T-helper 1 cell treated with Interleukin-12 subunit alpha and Interleukin-12 subunit beta and Interleukin-4 antibody, amounts not matched to agents 30 μg/mL and 1 μg/mL, for 36 hours (primary cell): ENCODE measurements around the gene CNOT2.

Experiments used
- H3K27ac Mint-ChIP-seq: one replicate; pipeline ENCODE4 v1.8.0; 2021; ENCODE audit warnings: mild to moderate bottlenecking, mixed read lengths
- H3K27me3 Mint-ChIP-seq: one replicate; pipeline ENCODE4 v1.8.0; 2021; ENCODE audit warnings: low read depth, mixed read lengths
- H3K36me3 Mint-ChIP-seq: one replicate; pipeline ENCODE4 v1.8.0; 2021; ENCODE audit warnings: low read depth, mixed read lengths
- H3K4me1 Mint-ChIP-seq: one replicate; pipeline ENCODE4 v1.8.0; 2021; ENCODE audit warnings: low read depth, mixed read lengths
- H3K4me3 Mint-ChIP-seq: one replicate; pipeline ENCODE4 v1.8.0; 2021; ENCODE audit warnings: mild to moderate bottlenecking, moderate library complexity, mixed read lengths
- H3K9me3 Mint-ChIP-seq: one replicate; pipeline ENCODE4 v1.8.0; 2021; ENCODE audit warnings: mixed read lengths

Gene CNOT2

GRCh38 chr12:70354787-70355186, 111.6 kb downstream of the CNOT2 start:
- Mint-ChIP-seq H3K27me3 (no peaks in the 10 kb centered on the region), H3K4me1 (no peaks in the 10 kb centered on the region), H3K4me3 (no peak overlapping the region), H3K9me3 (no peaks in the 10 kb centered on the region), H3K27ac (no peak overlapping the region), H3K36me3 (peaks cover 9% of the 10 kb centered on the region)

GRCh38 chr12:70355972-70356371, 112.7 kb downstream of the CNOT2 start:
- no peaks in the 10 kb centered on the region for H3K9me3 Mint-ChIP-seq
- H3K4me3 Mint-ChIP-seq: no peak overlapping the region
- no peak overlapping the region for H3K27ac Mint-ChIP-seq
- H3K4me1 Mint-ChIP-seq: no peaks in the 10 kb centered on the region
- H3K36me3 Mint-ChIP-seq: peaks cover 9% of the 10 kb centered on the region
- H3K27me3 Mint-ChIP-seq: no peaks in the 10 kb centered on the region

DNA sequence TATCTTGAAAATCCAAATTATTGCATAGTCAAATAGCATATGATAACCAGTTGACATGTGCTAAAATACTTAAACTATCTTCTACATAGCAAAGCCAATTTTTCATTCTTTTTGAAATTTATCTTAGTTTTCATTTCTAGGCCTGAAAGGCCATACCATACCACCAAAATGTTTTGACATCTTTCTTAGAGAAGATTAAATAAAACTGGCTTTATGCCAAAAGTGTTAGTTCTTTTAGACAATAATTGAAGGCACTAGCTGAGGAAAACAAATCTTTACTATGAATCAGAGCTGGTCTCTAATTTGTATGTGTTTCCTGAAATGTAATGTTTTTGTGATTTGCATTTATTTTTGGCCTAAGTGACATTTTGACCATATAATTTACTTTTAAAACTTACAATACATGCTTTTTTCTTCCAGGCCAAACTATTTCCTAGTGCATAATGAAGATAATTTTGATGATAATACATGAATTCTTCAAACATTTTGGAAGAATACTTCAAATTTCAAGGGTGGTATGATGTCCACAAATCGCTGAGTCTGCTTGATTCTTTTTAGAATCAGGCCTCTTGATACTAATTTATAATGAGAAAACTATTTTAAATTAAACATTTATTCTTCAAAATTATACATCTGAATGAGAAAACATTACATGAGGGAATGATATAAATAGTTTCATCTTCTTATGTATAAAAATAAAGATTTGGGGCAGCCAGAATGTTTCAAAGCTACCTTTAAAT, 116.4 kb downstream of the CNOT2 start:
- H3K36me3 Mint-ChIP-seq: peaks cover 4% of the 10 kb centered on the region
- no peak overlapping the region for H3K4me3 Mint-ChIP-seq
- no peak overlapping the region for H3K27ac Mint-ChIP-seq
- H3K9me3 Mint-ChIP-seq: no peaks in the 10 kb centered on the region
- peaks cover 25% of the 10 kb centered on the region for H3K27me3 Mint-ChIP-seq
- no peaks in the 10 kb centered on the region for H3K4me1 Mint-ChIP-seq

DNA sequence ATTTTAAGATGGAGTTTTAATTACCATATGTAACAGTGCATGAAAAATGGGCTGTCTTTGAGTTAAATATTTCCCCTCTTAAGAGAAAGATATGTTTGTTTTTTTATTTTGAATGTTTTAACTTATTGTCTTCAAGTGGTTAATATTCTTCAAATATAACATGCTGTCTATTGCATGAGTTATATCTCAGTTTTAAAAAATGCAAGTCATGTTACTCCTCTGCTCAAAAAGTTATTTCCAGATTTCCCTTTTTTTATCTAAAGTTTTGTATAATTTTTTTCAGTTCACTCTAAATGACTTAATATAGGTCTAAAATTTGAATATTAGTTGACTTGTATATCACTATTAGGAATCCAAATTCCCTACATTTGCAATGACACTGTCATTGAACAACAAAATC, 117.0 kb downstream of the CNOT2 start:
- Mint-ChIP-seq H3K4me3 (no peak overlapping the region), H3K27me3 (peaks cover 31% of the 10 kb centered on the region), H3K9me3 (no peaks in the 10 kb centered on the region), H3K27ac (no peak overlapping the region), H3K4me1 (peaks cover 4% of the 10 kb centered on the region), H3K36me3 (no peaks in the 10 kb centered on the region)

- H3K36me3 Mint-ChIP-seq: no peaks in the 10 kb centered on the region
- H3K9me3 Mint-ChIP-seq: no peaks in the 10 kb centered on the region
- H3K27me3 Mint-ChIP-seq: peaks cover 59% of the 10 kb centered on the region
- peaks cover 18% of the 10 kb centered on the region for H3K4me1 Mint-ChIP-seq
- H3K4me3 Mint-ChIP-seq: peak overlapping the region; percentile 63
- H3K27ac Mint-ChIP-seq: no peak overlapping the region
Observed at GRCh38 chr12:70364695-70365397, 121.6 kb downstream of the CNOT2 start.

DNA sequence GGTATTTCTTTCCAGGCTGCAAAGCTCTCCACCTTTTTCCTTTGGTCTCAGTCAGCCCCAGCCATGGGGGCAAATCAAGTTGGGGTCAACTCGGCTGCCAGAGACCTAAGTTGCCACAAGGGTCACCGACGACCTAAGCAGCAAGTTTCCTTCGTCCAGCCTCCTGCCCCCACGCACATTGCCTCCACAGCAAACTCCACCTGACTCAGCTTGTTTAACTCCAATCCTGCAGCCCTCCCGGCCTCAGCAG, 122.1 kb downstream of the CNOT2 start:
- Mint-ChIP-seq H3K4me1 (peaks cover 18% of the 10 kb centered on the region), H3K9me3 (no peaks in the 10 kb centered on the region), H3K27me3 (peaks cover 61% of the 10 kb centered on the region), H3K4me3 (peak overlapping the region; percentile 63), H3K27ac (no peak overlapping the region), H3K36me3 (no peaks in the 10 kb centered on the region)

GRCh38 chr12:70365648-70366518, 122.7 kb downstream of the CNOT2 start, which contains the start of gene KCNMB4:
TSS of gene KCNMB4 (plus strand) at chr12:70366290. CDS start at chr12:70366735, 445 bp downstream.
- Mint-ChIP-seq H3K4me3 (peak within 1 kb of the TSS; percentile 93), H3K27ac (no peak within 1 kb of the TSS), H3K27me3 (peaks cover 61% of the 10 kb centered on the region), H3K9me3 (no peaks in the 10 kb centered on the region), H3K4me1 (peaks cover 18% of the 10 kb centered on the region), H3K36me3 (no peaks in the 10 kb centered on the region)

DNA sequence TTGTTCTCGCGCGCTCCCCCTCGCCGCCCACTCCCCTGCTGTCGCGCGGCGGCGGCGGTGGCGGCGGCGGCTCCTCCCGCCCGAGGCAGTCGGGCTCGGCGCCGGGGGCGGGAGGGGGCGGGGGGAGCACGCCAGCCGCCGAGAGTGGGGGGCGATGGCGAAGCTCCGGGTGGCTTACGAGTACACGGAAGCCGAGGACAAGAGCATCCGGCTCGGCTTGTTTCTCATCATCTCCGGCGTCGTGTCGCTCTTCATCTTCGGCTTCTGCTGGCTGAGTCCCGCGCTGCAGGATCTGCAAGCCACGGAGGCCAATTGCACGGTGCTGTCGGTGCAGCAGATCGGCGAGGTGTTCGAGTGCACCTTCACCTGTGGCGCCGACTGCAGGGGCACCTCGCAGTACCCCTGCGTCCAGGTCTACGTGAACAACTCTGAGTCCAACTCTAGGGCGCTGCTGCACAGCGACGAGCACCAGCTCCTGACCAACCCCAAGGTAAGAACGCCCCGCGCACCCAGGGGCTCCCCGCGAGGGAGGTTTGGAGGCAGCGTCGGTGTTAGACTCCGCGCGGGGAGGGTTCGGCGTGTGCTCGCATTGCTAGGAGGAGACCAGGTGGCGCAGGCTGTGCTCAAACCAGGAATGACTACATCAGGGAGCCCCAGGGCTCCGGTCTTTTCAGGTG, 123.5 kb downstream of the CNOT2 start:
- no peaks in the 10 kb centered on the region for H3K36me3 Mint-ChIP-seq

DNA sequence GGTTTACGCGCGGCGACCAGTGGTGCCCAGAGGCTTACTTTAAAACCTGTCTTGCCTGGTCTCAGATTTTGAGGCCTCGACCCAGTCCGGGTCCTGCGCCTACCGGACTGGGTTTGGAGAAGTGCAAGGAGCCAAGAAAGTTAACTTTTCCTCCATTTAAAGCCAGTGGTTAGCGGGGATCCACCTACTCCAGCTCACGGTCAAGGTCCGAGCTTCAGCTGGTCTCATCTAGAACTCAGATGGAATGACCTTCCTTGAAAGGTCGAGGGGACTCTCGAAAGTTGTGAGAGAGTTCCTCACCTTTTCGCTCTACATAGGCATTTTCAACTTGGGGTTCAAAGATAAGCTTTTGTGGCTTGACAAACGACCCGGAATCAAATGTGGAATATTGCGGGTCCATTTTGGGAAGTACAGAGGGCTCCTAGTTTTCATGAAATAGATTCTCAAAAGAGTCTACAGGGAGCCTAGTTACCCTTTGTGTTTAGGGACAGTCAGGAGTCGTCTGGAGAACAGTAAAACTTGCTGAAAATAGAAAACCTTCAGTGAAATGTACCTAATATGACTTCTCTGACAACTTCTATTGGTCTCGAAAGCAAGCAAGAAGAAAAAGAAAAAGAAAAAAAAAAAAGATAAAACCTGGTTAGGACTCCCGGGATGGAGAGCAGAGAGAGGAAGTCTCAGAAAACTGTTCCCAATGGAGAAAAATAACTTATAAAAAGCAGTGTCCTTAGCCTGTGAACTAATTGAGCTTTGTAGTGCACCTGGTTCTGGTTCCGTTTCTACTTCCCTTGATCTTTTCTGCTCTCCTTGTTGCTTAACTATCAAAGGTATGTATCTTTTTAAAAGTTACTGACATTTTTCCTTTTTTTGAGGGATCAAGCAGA, 124.3 kb downstream of the CNOT2 start:
- peaks cover 55% of the 10 kb centered on the region for H3K27me3 Mint-ChIP-seq
- H3K27ac Mint-ChIP-seq: no peak overlapping the region
- H3K9me3 Mint-ChIP-seq: no peaks in the 10 kb centered on the region
- no peaks in the 10 kb centered on the region for H3K36me3 Mint-ChIP-seq
- H3K4me1 Mint-ChIP-seq: peaks cover 18% of the 10 kb centered on the region
- H3K4me3 Mint-ChIP-seq: peak overlapping the region; percentile 93

More for the DNA sequence above, 123.5 kb downstream of the CNOT2 start:
- H3K9me3 Mint-ChIP-seq: no peaks in the 10 kb centered on the region
- peaks cover 59% of the 10 kb centered on the region for H3K27me3 Mint-ChIP-seq
- H3K4me3 Mint-ChIP-seq: peak overlapping the region; percentile 93
- peaks cover 18% of the 10 kb centered on the region for H3K4me1 Mint-ChIP-seq
- H3K27ac Mint-ChIP-seq: no peak overlapping the region

DNA sequence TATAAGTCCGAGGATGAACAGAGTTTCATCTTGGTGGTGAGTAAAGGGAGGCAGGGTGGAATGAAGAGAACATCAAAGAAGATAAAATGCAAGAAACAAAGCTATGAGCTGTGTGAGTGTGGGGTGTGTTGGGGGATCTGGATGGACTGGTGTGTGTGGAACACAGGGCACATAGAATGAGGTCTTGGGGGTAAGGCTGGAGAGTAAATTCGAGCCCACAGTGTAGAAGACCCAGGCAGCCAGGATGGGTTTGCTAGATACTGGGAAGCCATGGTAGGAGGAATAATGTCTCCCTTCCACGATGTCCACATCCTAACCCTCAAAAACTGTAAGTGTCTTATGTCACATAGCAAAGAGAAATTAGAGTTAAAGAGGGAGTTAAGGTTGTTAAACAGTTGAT, 129.6 kb downstream of the CNOT2 start:
- H3K27me3 Mint-ChIP-seq: peaks cover 24% of the 10 kb centered on the region
- no peaks in the 10 kb centered on the region for H3K4me1 Mint-ChIP-seq
- H3K36me3 Mint-ChIP-seq: no peaks in the 10 kb centered on the region
- no peaks in the 10 kb centered on the region for H3K9me3 Mint-ChIP-seq
- H3K4me3 Mint-ChIP-seq: no peak overlapping the region
- no peak overlapping the region for H3K27ac Mint-ChIP-seq

- Mint-ChIP-seq H3K27me3 (no peaks in the 10 kb centered on the region), H3K9me3 (no peaks in the 10 kb centered on the region), H3K27ac (no peak overlapping the region), H3K4me3 (no peak overlapping the region), H3K36me3 (no peaks in the 10 kb centered on the region), H3K4me1 (peaks cover 4% of the 10 kb centered on the region)
Observed at GRCh38 chr12:70379846-70380245, 136.6 kb downstream of the CNOT2 start.

GRCh38 chr12:70383484-70383883, 140.3 kb downstream of the CNOT2 start:
- H3K4me1 Mint-ChIP-seq: peaks cover 4% of the 10 kb centered on the region
- peaks cover 3% of the 10 kb centered on the region for H3K27me3 Mint-ChIP-seq
- no peak overlapping the region for H3K27ac Mint-ChIP-seq
- no peaks in the 10 kb centered on the region for H3K9me3 Mint-ChIP-seq
- H3K4me3 Mint-ChIP-seq: no peak overlapping the region
- H3K36me3 Mint-ChIP-seq: no peaks in the 10 kb centered on the region

GRCh38 chr12:70383886-70384285, 140.7 kb downstream of the CNOT2 start:
- no peaks in the 10 kb centered on the region for H3K9me3 Mint-ChIP-seq
- no peaks in the 10 kb centered on the region for H3K36me3 Mint-ChIP-seq
- peaks cover 3% of the 10 kb centered on the region for H3K27me3 Mint-ChIP-seq
- no peak overlapping the region for H3K27ac Mint-ChIP-seq
- H3K4me3 Mint-ChIP-seq: no peak overlapping the region
- peaks cover 4% of the 10 kb centered on the region for H3K4me1 Mint-ChIP-seq
